K562 (cell line): ENCODE results near the gene SCAPER. TPM values are rescaled to one million over a fixed set of nuclear protein-coding genes. Genes with fewer than 3 reads are reported as not detected.
"Not testable (repeated sequence)": the region's sequence is repeated elsewhere in the genome, so short reads cannot be mapped to it uniquely, and the experiment has no call there.

Source experiments
- ATAC-seq: fragments of 200-7000 bp; cut with Tn5 transposase; 3 replicates; pipeline ENCODE4 v1.9.1; 2020; ENCODE audit warnings: moderate library complexity
- BruUV-seq: library from RNA; stranded (reverse); fragments of 400-500 nt; replicated peaks from 2 replicates; lab custom pipeline; 2021; lab: Mats Ljungman, UMichigan
- CTCF ChIA-PET: fragments of 300-600 bp; formaldehyde crosslinking; extraction: SDS; loops from one replicate; lab custom pipeline; 2021; ENCODE audit warnings: low intra/inter-chr PET ratio; lab: Yijun Ruan, JAX
- POLR2A ChIA-PET: fragments of 300-600, 350-650 bp; sonication (Branson Sonifier 250); formaldehyde crosslinking; extraction: SDS; loops from one replicate; lab custom pipeline; 2021; ENCODE audit warnings: antibody characterized with exemption, inconsistent platforms; lab: Yijun Ruan, JAX
- DNase-seq, 4 experiments: peaks; one replicate each; pipeline versions ENCODE4 v3.0.0 to v3.0.0-alpha.2; 2011 to 2018; ENCODE audit warnings: low spot score in 3 of 4, mixed read lengths in 3 of 4; ENCODE audit errors: extremely low read depth in 1 of 4
- FAIRE-seq: peaks from 2 replicates; lab custom pipeline; 2011; peaks lifted over from hg19 to GRCh38; lab: Jason Lieb, UNC
- H2AFZ ChIP-seq: 2 replicates; pipeline ENCODE4 v1.6.0; 2011; ENCODE audit warnings: low read depth, low read length, control low read depth, inconsistent platforms
- H3K27ac ChIP-seq: fragments of 200-600 bp; 3 replicates; pipeline ENCODE4 v1.8.0; 2011; ENCODE audit warnings: low read depth, mild to moderate bottlenecking, control low read depth, inconsistent platforms, low read length, moderate library complexity, mixed read lengths; ENCODE audit errors: extremely low read depth
- H3K27me3 ChIP-seq, 2 experiments: fragments of 300-600 bp in 1 of 2; 2 replicates in 1 of 2; 3 replicates in 1 of 2; pipeline versions ENCODE4 v1.6.0 to v1.8.0; 2011; ENCODE audit warnings: inconsistent platforms in 2 of 2, low read length in 2 of 2, mild to moderate bottlenecking in 1 of 2, mixed read lengths in 1 of 2, moderate library complexity in 1 of 2; ENCODE audit not compliant: control insufficient read depth in 2 of 2, insufficient read depth in 2 of 2
- H3K36me3 ChIP-seq: fragments of 300-600 bp; 3 replicates; pipeline ENCODE4 v1.8.0; 2011; ENCODE audit warnings: mild to moderate bottlenecking, low read length, inconsistent platforms; ENCODE audit not compliant: control insufficient read depth, insufficient read depth
- H3K4me1 ChIP-seq, 2 experiments: fragments of 200-600 bp in 1 of 2; replicated peaks in 1 of 2; 2 replicates in 1 of 2; 3 replicates in 1 of 2; pipeline versions ENCODE4 v1.5.1 to v1.8.0; 2011; ENCODE audit warnings: inconsistent platforms in 2 of 2, low read length in 2 of 2, mild to moderate bottlenecking in 1 of 2, mixed read lengths in 1 of 2, moderate library complexity in 1 of 2; ENCODE audit not compliant: control insufficient read depth in 2 of 2, insufficient read depth in 2 of 2
- H3K4me2 ChIP-seq: 2 replicates; pipeline ENCODE4 v1.6.1; 2011; ENCODE audit warnings: low read length, control low read depth, inconsistent platforms, mixed read lengths; ENCODE audit not compliant: insufficient read depth
- H3K4me3 ChIP-seq: fragments of 200-600 bp; sonication (generic), shearing (Covaris generic); 2 replicates; pipeline ENCODE4 v1.5.1; 2016; ENCODE audit warnings: control low read depth, inconsistent platforms
- H3K79me2 ChIP-seq: fragments of 200-600 bp; 3 replicates; pipeline ENCODE4 v1.8.0; 2011; ENCODE audit warnings: low read length, inconsistent platforms; ENCODE audit not compliant: control insufficient read depth, insufficient read depth
- H3K9ac ChIP-seq, 2 experiments: 2 replicates each; pipeline versions ENCODE4 v1.6.0 to v1.6.1; 2011; ENCODE audit warnings: low read depth in 2 of 2, low read length in 2 of 2, control low read depth in 1 of 2, inconsistent platforms in 1 of 2, mild to moderate bottlenecking in 1 of 2, mixed read lengths in 1 of 2; ENCODE audit not compliant: insufficient read depth in 1 of 2
- H3K9me1 ChIP-seq: one replicate; pipeline ENCODE4 v1.6.0; 2011; ENCODE audit warnings: inconsistent platforms, mild to moderate bottlenecking, low read length, moderate library complexity; ENCODE audit not compliant: control insufficient read depth, insufficient read depth
- H3K9me3 ChIP-seq: replicated peaks from 2 replicates; pipeline ENCODE4 v1.5.1; 2011; ENCODE audit warnings: low read depth, low read length, inconsistent platforms; ENCODE audit not compliant: control insufficient read depth, insufficient read depth
- H4K20me1 ChIP-seq: replicated peaks from 2 replicates; pipeline ENCODE4 v1.6.1; 2011; ENCODE audit warnings: low read length, inconsistent platforms, mixed read lengths; ENCODE audit not compliant: control insufficient read depth, insufficient read depth
- BCOR ChIP-seq: fragments of 450-650 bp; IDR thresholded peaks from 2 replicates; pipeline ENCODE4 v1.6.1; 2016
- CBFA2T2 ChIP-seq: fragments of 450-650 bp; conservative IDR thresholded peaks from 2 replicates; pipeline ENCODE4 v1.6.1; 2017; ENCODE audit warnings: mild to moderate bottlenecking
- CBFA2T3 ChIP-seq: fragments of 450-650 bp; IDR thresholded peaks from 2 replicates; pipeline ENCODE4 v1.6.1; 2017
- NCOR1 ChIP-seq: fragments of 450-650 bp; IDR thresholded peaks from 2 replicates; pipeline ENCODE4 v1.6.1; 2016; ENCODE audit warnings: mild to moderate bottlenecking, moderate library complexity
- PTRF ChIP-seq: fragments of 450-650 bp; IDR thresholded peaks from 2 replicates; pipeline ENCODE4 v1.6.1; 2016; ENCODE audit warnings: mild to moderate bottlenecking, missing genetic modification characterization, missing compliant biosample characterization
- RBM25 ChIP-seq: fragments of 200-400 bp; formaldehyde crosslinking; IDR thresholded peaks from 2 replicates; pipeline ENCODE4 v1.6.1; 2018; ENCODE audit warnings: low read length, low read depth, moderate library complexity; ENCODE audit not compliant: severe bottlenecking
- SMAD2 ChIP-seq: fragments of 150-350 bp; IDR thresholded peaks from 2 replicates; pipeline ENCODE4 v1.6.1; 2014; ENCODE audit warnings: low read depth, mild to moderate bottlenecking, low read length
- TAL1 ChIP-seq: fragments of 450-650 bp; IDR thresholded peaks from 2 replicates; pipeline ENCODE4 v1.6.1; 2016; ENCODE audit warnings: mild to moderate bottlenecking
- XRCC3 ChIP-seq: fragments of 450-650 bp; IDR thresholded peaks from 2 replicates; pipeline ENCODE4 v1.6.1; 2017; ENCODE audit warnings: mild to moderate bottlenecking, moderate library complexity
- YBX1 ChIP-seq: fragments of 450-650 bp; IDR thresholded peaks from 2 replicates; pipeline ENCODE4 v1.7.1; 2016; ENCODE audit warnings: mild to moderate bottlenecking
- ZNF146 ChIP-seq: IDR thresholded peaks from one replicate; pipeline ENCODE4 v1.6.1; 2018; ENCODE audit warnings: missing compliant biosample characterization; ENCODE audit not compliant: unreplicated experiment
- WGBS: fragments of 100-300 bp; shearing (Covaris generic); methylation state at CpG from one replicate; pipeline ENCODE4 v1.1.6; 2016; ENCODE audit warnings: low coverage, mixed read lengths; ENCODE audit not compliant: insufficient coverage; ENCODE audit errors: missing lambda C conversion rate; 5-methylcytosine and 5-hydroxymethylcytosine counted together
- in situ Hi-C: fragments of 300-500 bp; cut with MboI; formaldehyde crosslinking; loops from 4 replicates; pipeline ENCODE4 v1.15.0; 2018; ENCODE audit warnings: inconsistent platforms, mixed read lengths
- intact Hi-C: fragments of 100-400 bp; cut with micrococcal nuclease; formaldehyde crosslinking; loops from 2 replicates; pipeline ENCODE4 v1.14.2; 2022
- polyA plus RNA-seq, 8 experiments: library from polyadenylated mRNA; depleted of rRNA in 4 of 8; stranded (reverse) in 5 of 8; unstranded in 3 of 8; fragments of >200 nt; fragmentation: Nextera tagmentation in 2 of 8; fragmentation: Illumina TruSeq in 1 of 8; extraction: Ambion mirVana in 2 of 8; extraction: Trizol in 1 of 8; gene quantifications; 2 replicates each; pipeline versions ENCODE4 v1.2.1 to v1.2.3, GENCODE V29; 2011 to 2014; ENCODE audit warnings: inconsistent platforms in 1 of 8, missing spikeins in 1 of 8
- total RNA-seq, 7 experiments: library from RNA; depleted of rRNA in 6 of 7; stranded (reverse); fragments of >200 nt in 6 of 7; fragmentation: Illumina TruSeq in 2 of 7; extraction: Trizol in 2 of 7; gene quantifications; 2 replicates each; pipeline versions ENCODE4 v1.2.1 to v1.2.3, GENCODE V29; 2011 to 2021; ENCODE audit warnings: low replicate concordance in 1 of 7

SCAPER gene
- total and polyA plus RNA-seq, 9 of the 15 experiments (the other 6 are each of a cell fraction or from before 2014, with no cell fraction given) = 1.3 to 5.7 (median 3.2) TPM

DNA sequence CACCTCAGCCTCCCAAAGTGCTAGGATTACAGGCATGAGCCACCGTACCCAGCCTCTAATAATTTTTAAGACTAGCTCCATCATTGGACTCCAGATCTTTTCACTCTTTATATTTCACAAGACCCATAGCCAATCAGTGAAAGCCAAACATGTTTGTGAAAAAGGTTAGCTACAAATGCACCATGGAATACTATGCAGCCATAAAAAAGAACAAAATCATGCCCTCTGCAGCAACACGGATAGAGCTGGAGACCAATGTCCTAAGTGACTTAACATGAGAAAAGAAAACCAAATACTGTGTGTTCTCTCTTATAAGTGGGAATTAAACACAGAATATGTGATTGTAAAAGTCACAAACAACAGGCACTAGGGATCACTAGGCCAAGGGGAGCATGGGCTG lies 3.2 kb downstream of the SCAPER start:
- TF ChIP-seq SMAD2 (no peak), XRCC3 (no peak), ZNF146 (peak; percentile 92), PTRF (tag) (no peak), YBX1 (no peak), BCOR (peak; percentile 46; the same call in 1 of the 2 replicates), RBM25 (peak; percentile 71)
- no peaks in the 10 kb centered on the region for H3K9me1 ChIP-seq
- no TSS peak for BruUV-seq
- H3K27ac ChIP-seq = no peak overlapping the region
- no peaks in the 10 kb centered on the region for H3K36me3 ChIP-seq
- no peak for FAIRE-seq
- POLR2A ChIA-PET = no interaction called here
- no peak overlapping the region for H3K4me3 ChIP-seq
- 64% methylated on average over 2 of the region's 2 CpGs for WGBS
- peaks cover 10 to 23% of the 10 kb centered on the region in 2 experiments; a peak in 4 of 5 replicates for H3K4me1 ChIP-seq
- ATAC-seq = no peak
- no peaks in the 10 kb centered on the region for H3K27me3 ChIP-seq
- H3K4me2 ChIP-seq = no peak overlapping the region
- H2AFZ ChIP-seq = no peak overlapping the region
- H3K9me3 ChIP-seq = no peaks in the 10 kb centered on the region
- H4K20me1 ChIP-seq = peaks cover 2% of the 10 kb centered on the region; the same call in 1 of the 2 replicates
- intact Hi-C loops (loop anchor here (5.0 kb wide), 1 partner anchor 120 kb away; no protein-coding TSS in a partner anchor), in situ Hi-C loops (no loop called here)
- H3K9ac ChIP-seq = no peak overlapping the region
- CTCF ChIA-PET = interaction anchor here (0.7 kb wide), 1 partner anchor 487 kb away, joined by 3 read pairs; no protein-coding TSS in a partner anchor
- no peak for DNase-seq
- peaks cover 3% of the 10 kb centered on the region; the same call in 1 of the 3 replicates for H3K79me2 ChIP-seq

DNA sequence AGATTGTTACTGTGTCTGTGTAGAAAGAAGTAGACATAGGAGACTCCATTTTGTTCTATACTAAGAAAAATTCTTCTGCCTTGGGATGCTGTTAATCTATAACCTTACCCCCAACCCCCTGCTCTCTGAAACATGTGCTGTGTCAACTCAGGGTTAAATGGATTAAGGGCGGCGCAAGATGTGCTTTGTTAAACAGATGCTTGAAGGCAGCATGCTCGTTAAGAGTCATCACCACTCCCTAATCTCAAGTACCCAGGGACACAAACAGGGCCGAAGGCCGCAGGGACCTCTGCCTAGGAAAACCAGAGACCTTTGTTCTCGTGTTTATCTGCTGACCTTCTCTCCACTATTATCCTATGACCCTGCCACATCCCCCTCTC lies 5.2 kb downstream of the SCAPER start:
- H3K9me3 ChIP-seq, CTCF ChIA-PET, H3K9ac ChIP-seq, H3K4me3 ChIP-seq, H3K4me2 ChIP-seq, FAIRE-seq, ATAC-seq, BruUV-seq, DNase-seq, H3K79me2 ChIP-seq, POLR2A ChIA-PET, H4K20me1 ChIP-seq, H3K27ac ChIP-seq, H3K27me3 ChIP-seq, H3K9me1 ChIP-seq, in situ Hi-C loops, H2AFZ ChIP-seq, H3K36me3 ChIP-seq: not testable (repeated sequence)
- intact Hi-C loops = loop anchor here (5.0 kb wide), 1 partner anchor 122 kb away; no protein-coding TSS in a partner anchor
- TF ChIP-seq CBFA2T3 = peak; percentile 75
- TF ChIP-seq CBFA2T2 = peak; percentile 63
- peak; percentile 29; the same call in 1 of the 2 replicates for TF ChIP-seq NCOR1
- peak; percentile 54; the same call in 1 of the 2 replicates for TF ChIP-seq TAL1
- WGBS = no CpG with 5 or more reads among the region's 6 CpGs
- H3K4me1 ChIP-seq = peaks cover 4 to 15% of the 10 kb centered on the region in 2 experiments; a peak in 4 of 5 replicates
